ENCODE data around the gene KLHL29.

The KLHL29 gene

DNA sequence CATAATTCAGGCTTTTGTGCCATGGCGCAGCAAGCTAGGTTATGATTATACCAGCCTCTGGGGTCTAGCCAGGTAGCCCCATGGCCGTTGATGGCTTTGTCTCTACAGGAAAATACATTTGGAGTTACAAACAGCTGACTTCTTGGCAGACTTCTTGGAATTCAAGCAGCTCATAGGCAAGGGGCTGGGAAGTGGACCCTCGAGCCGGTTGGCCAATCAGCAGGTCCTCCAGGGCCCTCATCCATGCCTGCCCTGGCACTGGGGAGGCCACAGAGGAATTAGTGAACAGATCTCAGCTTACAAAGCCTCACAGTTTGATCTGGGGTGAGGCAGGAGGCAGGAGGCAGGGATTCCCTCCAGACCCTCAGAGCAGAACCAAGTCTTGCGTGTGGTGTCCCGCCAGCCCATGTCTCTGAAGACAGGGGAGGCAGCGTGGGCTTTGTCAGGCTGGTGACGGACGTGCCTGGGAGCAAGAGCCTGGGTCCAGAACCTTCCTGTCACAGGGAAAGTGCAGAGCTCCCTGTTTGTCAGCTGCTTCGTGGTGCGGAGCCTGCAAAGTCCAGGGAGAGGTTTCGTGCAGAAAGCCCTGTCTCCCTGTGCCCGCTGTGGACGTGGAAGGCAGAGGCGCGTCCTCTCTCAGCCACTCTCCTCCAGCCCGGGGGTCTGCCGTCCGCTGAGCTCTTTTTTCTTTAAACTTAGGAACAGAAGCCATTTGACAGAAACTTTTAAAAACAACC lies 131.7 kb downstream of the KLHL29 start:
- DNase-seq = no peak

DNA sequence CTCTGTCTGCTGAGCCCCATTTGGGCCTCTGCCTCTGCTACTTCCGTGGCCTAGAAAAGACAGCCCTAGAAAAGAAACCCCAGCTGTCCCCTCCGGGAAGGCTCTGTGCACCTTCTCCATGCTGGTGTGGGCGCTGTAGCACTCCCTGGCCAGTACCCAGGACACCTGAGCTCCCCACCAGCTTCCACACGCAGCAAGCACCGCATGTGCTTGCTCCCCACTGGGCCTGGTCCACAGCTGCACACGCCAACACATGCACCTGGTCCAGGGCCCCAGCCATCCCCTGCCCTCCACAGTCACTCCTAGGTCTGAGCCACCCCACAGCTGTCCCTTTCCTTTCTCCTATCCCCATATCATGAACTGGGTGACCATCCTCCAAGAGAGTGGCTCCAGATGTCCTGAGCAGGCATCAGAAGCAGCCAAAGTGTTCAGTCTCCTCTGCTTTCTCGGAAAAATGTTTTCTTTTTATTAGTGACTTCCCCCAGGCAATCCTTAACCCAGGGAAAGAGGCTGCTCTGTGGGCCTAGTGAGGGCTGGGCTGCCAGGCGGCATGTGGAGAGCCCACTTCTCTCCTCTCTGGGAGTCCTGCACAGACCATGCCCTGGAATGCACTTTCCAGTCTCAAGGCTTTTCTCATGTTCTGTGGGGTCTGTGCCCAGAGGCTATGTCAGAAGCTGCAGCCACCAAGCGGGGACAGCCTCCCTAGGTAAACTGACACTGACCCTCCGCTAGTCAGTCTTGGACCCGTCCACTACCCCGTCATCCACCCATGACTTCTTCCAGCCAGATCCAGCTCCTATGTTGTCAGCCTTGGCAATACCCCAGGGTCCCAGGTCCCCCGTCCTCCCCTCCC lies 133.7 kb downstream of the KLHL29 start:
- DNase-seq = no peak

DNA sequence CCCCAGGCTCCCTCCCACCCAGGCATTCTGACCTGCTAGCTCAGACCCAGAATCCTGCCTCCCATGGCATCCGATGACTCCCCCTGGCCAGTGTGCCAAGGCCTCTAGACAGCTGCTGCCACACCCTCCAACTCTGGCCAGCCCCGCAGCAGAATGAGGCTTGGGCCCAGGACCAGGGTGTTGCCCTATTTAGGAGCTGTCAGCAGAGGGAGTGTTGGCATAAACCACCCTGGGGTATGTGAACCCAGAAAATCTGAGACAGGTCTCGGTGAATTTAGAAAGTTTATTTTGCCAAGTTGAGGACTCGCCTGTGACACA lies 134.3 kb downstream of the KLHL29 start:
- DNase-seq = no peak

DNA sequence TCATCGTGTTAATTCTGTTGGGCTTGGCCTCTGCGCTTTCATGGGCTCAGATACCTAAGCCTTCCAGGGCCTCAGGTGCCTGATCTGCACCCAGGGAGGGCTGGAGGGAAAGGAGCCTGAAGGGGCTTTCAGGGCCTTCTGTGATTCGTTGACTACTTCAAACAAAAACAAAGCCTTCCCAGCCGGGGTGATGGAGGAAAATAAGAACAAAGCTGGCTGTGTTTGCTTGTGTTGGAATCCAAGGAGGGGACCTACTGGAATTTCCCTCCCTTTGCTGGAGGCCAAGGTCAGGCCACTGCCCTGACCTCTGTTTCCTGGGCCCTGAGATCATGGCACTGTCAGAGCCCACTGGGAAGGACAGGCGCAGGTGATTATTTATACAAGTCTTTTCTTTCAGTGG lies 135.3 kb downstream of the KLHL29 start:
- DNase-seq = no peak

DNA sequence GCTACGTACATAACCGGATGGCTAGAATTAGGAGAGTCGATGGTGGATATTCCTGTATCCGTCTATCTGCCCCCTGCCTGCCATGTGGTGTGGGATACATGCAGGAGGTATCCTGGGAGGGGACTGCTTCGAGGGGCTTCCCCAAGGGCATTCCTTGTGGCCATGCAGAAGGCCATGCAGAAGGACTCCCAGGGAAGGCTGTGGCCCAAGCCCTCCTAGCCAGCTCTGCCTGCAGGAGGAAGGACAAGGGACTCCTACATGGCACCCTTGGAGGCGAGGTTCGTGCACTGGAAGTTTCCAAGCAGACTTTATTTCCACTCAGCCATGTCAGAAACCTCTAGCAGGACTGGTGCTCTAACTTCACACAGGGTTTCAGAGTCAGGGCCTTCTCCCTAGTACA lies 136.1 kb downstream of the KLHL29 start:
- DNase-seq = no peak

DNA sequence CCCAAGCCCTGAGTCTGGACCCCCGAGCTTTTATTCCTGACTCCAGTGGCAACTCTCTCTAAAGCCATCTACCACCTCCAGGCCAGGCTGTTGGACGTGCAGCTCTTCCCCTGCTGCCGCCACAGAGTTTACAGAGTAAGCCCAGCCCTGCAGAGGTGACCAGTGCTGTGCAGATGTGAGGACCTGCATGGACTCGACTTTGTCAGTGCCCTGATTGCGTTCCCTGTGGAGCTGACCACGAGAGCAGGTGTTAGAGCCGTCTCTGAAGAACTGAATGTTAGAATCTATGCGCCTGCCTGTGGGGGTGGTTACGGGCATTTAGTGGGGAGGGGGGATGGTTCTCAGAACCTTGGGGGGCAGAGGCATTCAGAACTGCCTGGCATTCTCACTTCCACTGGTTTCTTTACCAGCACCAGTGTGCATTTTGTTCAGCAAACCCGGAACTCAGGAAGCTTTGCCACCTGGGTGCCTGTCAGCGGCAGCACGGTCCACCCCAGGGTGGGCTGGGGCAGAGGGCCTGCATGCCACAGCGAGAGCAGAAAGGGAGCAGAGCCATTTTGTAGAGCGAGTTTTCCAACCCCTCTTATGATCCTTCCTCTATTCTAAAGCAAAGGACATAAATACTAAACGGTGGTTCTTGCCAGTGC lies 137.9 kb downstream of the KLHL29 start:
- no peak for DNase-seq

DNA sequence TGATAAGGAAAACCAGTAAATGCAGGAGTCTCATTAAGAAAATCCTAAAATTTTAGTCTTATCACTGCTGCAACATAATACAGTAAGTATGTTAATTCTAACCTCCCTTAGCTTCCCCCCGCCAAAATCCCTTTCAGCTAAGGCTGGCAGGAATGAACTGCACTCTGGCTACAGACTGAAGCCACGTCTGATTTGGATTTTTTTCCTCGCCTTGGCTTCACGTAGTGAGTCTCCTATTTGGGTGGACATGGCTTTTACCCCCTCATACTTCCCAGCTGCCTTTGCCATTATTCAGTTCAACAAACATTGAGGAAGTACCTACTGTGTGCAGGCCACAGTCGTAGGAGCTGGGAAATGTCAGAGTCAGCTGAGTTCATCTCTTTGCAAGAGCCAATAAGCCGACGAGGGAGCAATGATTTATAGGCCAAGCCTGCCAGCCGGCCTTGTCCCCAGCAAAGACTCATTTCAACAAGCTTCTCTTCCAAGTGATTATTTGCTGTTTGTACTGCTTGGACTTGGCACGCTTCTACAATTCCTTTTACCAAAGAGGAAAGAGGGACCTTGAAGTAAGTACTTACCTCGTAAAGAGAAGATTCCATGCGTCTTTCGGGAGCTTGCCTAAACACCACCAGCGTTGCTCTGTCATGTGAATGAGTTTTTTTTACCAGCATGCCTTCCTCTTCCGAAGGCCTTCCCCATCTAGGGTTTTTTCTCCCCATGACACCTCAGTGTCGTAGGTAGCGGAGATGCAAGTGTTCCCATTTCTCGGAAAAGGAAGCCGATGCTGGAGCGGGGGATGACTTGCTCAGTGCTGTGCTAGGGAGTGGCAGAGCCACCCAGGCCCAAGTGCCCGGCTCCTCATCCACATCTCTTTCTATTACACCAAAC lies 138.6 kb downstream of the KLHL29 start:
- no peak for DNase-seq

DNA sequence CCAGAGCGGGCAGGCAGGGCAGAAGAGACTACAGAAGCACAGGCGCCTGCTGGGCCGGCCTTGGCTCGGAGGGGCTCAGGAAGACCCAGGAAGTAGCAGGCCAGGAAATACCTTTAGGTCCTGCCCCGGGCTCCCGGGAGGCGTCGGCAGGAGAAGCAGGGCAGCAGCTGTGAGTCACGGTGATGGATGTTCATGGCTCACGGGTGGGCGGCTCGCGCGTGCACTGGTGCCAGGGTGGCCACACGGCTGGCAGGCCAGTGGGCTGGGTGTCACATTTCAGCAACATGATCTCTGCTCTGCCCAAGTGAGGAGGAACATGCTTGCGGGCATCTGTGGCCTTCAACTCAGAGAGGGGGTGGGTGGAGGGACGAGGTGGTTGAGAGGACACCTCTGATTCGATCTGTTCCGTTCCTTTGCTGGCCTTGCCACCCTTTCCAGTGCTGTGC lies 139.3 kb downstream of the KLHL29 start:
- DNase-seq = peak; percentile 75

DNA sequence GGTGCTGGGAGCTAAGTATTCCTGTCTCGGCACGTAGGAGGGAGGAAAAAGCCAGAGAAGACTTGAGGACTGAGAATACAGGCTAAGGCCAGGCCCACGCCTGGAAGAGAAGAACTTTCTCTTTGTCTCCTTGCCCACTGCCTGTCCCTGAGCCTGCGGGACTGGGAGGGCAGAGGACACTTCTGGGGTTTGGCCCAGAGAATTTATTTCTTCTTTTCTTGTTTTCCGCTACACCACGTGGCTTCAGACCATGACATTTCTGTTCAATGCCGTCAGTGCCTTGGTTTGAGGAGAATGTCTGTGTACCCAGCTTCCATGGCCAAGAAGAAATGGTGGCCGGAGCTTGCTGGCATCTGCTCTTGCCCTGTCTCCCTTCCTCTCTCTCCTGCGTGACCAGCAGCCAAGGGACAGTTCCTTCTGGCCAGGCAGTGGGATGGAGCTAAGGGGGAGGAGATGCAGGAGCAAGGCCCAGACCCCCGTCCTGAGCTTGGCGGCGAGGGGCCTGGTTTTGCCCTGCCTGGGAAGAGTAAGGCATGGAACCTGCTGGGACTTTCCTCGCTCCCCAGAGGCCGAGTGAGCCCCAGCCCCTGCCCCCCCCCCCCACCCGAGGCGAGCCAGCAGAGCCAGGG lies 140.3 kb downstream of the KLHL29 start:
- no peak for DNase-seq

DNA sequence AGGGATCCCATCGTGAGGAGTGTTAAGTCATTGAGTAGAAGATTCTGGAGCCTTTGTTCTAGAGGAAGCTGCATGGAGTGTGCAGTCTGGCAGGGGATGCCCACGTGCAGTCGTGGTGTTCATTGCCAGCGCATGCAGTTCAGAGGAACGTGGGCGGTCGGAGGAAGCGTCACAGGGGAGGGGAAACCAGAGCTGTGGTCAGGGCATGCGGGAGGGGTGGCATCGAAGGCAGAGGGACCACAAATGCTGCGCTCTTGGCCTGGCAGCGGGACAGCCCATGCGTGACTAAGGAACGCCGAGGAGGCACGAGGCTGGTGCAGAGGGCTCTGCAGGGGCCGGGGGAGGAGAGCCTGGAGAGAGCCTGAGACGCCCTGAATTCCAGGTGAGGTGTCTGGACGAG lies 141.1 kb downstream of the KLHL29 start:
- DNase-seq = no peak

DNA sequence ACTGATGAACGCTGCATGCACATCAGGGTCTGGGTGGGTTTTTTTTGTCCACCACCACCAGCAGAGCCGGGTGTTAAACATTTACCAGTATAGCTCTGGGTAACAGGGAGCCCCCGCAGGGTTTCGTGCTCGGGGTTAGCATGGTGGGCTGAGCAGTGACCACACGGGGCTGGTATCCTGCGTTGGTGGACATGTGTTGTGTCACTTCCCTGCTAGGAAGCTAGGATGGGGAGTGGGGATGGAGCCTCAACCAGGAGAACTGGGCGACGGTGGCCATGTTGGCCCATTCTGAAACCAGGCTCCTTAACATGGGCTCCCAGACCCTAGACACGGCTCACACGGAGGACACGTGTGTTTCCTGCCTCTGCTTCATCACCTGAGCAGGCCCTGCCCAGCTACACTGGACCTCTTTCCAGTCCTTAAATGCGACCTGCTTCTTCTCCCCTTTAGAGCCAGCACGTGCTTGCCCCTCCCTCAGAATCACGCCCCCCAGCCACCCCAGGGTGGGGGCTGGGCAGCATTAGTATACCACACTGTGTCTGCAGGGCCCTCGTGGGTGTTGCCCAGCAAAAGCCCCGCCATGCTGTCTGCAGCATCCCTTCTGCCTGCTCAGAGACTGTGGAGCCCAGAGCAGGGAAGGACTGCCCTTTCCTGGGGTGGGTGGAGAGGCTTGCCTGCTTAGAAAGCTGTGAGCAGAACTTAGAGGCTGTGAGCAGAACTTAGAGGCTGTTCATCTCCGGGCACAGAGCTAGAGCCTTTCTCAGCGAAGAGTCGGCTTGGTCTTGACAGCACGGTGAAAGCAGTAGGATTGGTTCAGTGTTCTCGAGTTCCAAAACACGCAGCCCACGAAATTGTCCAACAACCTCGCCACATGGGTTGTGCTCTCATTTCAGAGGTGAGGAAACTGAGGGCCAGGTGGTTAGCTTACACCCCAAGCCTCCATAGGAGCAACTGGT lies 142.1 kb downstream of the KLHL29 start:
- DNase-seq = no peak

DNA sequence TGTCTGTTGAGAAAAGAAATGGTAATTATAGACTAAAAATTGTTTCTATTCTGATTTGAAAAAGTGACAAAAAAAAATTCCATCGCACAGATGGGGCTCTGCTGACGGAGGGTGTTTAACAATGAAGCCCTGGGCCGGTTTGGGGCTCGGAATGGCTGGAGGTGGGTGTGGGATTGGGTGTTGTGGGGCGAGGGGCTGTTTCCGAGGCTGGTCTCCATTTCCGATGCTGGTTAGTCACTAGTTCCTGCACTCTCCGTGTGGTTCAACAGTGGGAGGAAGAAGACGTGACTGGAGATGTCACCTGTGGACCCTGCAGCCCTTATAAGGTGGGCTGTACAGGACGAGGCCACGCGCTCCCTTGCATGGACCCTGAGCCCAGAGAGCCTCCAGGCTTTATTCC lies 143.2 kb downstream of the KLHL29 start:
- no peak for DNase-seq

DNA sequence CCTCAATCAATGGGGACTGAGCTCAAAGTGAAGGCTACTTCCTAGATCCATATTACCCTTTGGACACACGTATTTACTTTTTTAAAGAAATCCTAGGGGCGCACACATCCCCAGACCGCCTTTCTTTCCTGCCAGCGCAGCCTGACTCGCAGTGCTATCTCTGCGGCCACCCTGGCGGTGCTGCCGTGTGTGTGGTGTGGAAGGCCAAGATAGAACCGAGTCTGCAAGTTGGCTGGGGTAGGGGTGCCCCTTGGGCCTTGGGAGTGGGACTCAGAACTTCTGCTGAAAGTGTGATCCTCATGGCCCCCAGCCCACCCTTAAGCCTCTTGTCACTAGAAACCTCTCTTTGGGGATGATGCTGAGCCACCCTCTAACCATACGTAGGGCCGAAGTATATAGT lies 143.7 kb downstream of the KLHL29 start:
- no peak for DNase-seq

DNA sequence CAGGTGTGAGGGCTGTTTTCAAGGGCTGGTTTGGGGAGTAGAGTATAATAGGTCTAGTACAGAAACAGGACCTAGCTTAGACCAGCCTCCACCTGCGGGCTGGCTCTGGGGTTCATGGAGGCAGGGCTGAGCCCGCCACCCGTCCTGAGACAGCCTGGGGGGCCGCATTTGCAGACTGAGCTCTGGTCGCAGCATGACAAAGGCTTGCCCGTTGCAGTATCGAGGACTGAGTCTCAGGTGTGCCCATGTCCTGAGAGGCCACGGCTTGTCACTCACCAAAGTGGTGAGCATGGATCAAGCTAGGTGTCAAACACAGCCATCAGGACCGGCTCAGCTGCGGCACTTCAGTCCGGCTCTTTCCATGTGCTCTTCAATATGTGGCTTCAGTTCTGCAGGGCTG lies 144.7 kb downstream of the KLHL29 start:
- no peak for DNase-seq

DNA sequence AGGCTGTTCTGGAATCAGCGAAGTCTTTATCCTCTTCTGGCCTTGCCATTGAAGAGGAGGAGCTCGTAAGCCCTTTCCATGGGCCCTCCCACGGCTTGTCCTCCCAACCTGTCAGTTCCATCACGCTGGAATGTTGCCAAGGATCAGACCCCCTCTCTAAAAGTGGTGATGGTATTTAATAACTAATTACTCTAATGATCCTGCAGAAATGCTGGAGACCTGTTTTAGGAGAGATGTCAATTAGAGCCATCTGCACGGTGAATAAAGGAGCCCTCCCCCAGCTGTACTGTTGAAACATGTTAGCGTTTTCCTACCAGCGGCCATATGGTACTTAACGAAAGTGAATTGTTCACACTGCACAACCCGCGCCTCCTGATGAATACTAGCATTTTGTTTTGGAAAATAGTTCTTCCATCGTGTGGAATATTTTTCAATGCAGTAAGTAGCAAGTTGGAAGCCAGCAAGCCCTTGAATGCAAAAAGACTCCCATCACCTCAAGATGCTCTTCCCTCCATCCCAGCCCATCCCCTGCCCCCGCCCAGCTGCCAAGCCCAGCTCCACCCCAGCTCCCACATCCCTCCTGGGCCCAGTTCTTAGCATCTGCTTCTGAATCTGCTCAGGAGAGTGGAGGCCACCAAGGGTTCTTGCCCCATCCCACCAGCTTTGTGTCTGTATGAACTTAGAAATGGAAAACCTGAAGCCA lies 145.4 kb downstream of the KLHL29 start:
- no peak for DNase-seq

DNA sequence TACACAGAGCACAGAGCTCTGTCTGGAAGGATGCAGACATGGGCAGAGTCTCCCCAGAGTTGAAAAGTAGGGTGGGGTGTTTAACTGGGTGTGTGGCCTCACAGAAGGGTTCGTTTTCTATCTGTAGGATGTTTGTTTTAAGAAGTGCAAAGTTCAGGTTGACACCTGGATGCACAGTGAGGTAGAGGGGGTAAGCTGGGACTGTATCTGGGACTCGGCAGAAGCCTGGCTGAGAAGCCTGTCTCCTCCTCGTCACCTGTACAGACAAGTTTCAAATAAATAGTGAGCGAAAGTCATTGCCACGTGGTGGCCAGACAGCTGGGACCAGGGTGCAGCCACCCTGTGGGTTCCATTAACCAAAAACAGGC lies 145.9 kb downstream of the KLHL29 start:
- DNase-seq = no peak

DNA sequence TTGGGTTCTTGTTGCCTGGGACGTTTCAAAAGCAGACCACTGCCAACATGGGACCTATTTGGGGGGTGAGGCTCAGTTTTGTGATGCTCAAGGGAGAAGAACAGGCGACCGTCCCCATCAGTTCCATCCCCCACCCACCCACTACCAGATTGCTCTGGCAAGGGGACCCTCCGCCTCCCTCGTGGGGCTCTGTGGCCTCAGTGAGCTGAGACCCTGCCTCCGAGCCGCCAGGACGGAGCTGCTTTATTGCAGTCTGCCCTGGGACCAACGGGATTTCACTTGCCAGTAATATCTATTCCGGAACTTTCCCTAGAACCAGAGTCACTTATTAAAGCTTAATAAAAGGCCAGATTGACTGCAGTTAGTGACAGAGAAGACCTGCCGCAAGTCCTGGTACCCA lies 146.3 kb downstream of the KLHL29 start:
- DNase-seq = no peak

DNA sequence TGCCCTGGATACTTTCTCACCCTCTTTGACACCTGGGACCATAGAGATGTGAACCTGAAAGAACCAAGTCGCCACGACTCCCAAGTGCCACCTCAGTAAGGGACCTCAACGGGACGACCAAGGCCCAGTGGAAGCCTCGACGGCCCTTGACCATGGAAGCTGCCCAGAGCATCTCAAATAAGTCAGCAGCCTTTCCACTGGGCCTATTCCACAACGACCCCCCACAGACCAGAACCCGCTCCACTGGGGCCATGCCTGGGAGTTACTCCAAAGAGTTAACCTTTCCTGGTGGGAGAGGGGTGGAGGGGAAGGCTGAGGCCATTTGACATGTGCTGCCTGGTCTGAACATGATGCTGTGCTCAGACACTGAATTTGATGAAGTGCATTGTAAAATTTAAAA lies 146.9 kb downstream of the KLHL29 start:
- no peak for DNase-seq

DNA sequence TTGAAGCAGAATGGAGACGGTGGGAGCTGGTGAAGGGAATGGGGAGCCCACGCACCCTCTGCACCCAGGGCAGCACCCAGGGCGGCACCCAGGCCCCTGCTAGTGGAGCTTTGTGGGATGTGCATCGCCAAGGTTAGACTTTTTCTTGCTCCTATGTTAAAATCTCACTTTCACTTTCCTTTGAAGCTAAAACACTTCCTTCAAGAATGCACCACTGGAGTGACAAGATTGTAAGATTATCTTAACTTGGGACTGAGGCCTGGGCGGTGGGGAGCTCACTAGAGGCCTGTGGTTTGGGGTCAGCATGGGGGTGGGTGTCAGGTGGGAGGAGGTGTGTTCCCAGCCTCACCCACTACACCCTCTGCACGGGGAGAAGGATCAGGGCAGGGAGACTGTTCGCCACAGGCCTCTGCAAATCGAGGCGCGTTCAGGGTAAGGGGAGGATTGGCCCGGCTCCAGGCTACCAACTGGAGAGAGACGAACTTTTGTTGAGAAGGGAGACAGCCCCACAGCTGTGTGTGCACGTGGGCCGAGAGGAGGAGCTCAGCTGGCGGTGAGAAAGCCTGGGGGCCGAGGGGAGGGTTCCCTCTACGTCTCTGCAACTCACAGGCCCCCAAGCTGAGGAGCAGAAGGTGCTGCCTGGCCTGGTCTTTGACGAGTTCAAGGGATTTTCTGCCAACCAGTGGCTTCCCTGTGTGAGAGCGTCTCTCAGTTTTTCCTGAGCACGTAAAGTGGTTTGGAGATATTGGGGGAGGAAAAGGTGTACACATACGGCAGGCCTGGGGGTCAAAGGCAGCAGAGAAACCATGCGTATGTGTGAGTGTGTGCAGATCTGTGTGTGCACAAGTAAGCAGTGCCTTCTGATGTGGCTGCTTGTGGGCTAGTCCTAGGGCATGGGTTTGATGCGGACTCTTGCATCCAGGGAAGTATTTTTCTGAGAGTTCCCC lies 147.7 kb downstream of the KLHL29 start:
- DNase-seq = no peak

DNA sequence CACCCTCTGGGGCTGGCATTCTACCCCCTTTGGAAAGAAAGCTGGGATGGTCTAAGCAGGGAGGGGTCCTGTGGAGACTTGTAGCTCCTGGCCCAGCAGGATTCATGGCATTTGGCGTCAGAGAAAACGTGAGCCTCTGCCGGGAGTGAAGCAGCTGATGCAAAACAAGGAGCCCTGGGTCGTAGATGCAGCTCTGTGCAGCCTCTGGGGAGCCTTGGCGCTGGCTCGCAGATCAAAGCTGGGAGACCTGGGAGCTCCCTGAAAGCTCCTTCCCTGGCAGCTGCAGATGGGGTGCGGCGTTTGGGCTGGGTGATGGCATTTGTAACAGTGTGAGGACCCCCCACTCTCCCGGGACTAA lies 148.3 kb downstream of the KLHL29 start:
- no peak for DNase-seq

All from EL (cell line).